AG10803 (cell line): Measurements from ENCODE around the gene PRKCH.
A peak's percentile ranks its signal among the peaks of the same experiment; 100 is the strongest.

ENCODE experiments used
- DNase-seq: peaks from one replicate; pipeline ENCODE4 v3.0.0; 2010; ENCODE audit warnings: low read depth
- H3K4me3 ChIP-seq: 2 replicates; pipeline ENCODE4 v1.5.1; 2011; ENCODE audit warnings: mild to moderate bottlenecking, low read length, control low read depth
- TF ChIP-seq, protein P1 (sequence below): conservative IDR thresholded peaks from 2 replicates; pipeline ENCODE4 v1.5.1; 2011; ENCODE audit warnings: mild to moderate bottlenecking, low read length, control low read depth, inconsistent platforms

Gene PRKCH

DNA sequence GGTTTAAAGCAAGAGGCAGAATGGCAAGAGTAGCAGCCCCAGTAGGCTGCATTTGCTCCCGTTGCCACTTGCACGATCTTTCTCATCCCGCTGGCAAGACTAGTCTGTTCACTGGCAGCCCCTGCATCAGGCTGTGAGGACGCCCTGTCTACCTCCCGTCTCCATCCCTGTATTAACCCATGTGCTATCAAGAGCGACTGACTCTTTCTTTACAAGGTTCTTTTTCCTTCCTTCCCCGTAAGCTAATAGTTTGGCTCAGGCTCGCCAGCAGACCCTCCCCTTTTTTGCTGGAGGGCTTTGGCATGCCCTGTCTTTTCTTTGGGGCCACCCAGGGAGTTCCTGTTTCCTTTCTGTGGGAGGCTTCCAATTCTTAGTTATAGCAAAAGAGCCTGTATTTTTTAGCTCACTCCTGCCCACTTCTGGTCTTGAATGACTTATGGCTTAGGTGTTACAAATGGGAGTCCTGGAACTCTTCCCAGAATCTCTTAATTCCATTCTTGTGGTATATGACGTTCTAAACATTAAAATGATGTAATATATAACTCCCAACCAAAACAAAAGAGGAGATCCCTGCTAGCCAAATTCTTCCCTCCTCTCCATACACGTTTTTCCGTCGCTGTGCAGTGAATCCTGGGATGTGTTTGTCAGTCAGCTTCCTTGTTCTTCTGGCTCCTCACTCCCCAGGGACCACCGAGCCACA is 149.0 kb downstream of the PRKCH start:
- H3K4me3 ChIP-seq, result no peak overlapping the region
- TF ChIP-seq, protein P1, sequence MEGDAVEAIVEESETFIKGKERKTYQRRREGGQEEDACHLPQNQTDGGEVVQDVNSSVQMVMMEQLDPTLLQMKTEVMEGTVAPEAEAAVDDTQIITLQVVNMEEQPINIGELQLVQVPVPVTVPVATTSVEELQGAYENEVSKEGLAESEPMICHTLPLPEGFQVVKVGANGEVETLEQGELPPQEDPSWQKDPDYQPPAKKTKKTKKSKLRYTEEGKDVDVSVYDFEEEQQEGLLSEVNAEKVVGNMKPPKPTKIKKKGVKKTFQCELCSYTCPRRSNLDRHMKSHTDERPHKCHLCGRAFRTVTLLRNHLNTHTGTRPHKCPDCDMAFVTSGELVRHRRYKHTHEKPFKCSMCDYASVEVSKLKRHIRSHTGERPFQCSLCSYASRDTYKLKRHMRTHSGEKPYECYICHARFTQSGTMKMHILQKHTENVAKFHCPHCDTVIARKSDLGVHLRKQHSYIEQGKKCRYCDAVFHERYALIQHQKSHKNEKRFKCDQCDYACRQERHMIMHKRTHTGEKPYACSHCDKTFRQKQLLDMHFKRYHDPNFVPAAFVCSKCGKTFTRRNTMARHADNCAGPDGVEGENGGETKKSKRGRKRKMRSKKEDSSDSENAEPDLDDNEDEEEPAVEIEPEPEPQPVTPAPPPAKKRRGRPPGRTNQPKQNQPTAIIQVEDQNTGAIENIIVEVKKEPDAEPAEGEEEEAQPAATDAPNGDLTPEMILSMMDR, result peak; percentile 28; the same call in 1 of the 2 replicates
- DNase-seq, result peak; percentile 96

GRCh38 chr14:61470961-61471293 is 149.5 kb downstream of the PRKCH start:
- no peak for DNase-seq
- TF ChIP-seq, protein P1, result no peak
- H3K4me3 ChIP-seq, result no peak overlapping the region

DNA sequence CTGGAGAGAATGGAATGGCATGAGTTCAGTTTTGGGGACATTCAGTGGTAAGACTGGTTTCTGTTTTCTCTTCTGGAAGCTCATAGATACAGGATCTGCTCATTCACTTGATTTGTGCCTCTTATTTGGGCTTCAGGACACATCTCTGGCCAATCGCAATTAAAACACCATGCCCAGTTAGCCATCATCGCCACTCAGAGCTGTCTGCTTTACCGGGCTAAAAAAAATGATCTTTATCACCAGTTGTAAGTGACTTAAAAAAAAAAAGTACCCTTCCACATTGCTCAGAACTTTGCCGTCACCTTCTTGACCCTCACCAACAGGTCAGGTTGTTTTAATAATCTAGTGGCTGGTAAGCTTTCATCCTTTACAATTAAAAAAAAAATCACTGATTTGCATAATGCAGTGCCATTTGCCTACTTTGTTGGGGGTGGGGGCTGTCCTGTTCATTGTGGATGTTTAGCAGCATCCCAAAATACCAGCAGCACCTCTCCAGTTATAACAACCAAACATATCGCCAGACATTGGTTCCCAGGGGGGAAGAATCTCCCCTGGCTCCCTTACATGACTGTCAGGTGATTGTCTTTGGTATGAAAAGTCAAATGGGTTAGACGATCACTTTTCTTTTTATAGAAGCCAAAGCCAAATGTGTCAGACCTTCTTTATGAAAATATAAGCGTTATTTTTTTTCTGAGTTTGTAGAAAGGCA is 150.1 kb downstream of the PRKCH start:
- TF ChIP-seq, protein P1, result no peak
- no peak for DNase-seq
- peak overlapping the region; percentile 66 for H3K4me3 ChIP-seq

GRCh38 chr14:61472011-61472672 is 150.8 kb downstream of the PRKCH start:
- TF ChIP-seq, protein P1, result no peak
- peak; percentile 98 for DNase-seq
- peak overlapping the region; percentile 66 for H3K4me3 ChIP-seq

- H3K4me3 ChIP-seq, result no peak overlapping the region
- no peak for DNase-seq
- TF ChIP-seq, protein P1, result no peak
Observed at GRCh38 chr14:61472801-61473376, 151.5 kb downstream of the PRKCH start.

DNA sequence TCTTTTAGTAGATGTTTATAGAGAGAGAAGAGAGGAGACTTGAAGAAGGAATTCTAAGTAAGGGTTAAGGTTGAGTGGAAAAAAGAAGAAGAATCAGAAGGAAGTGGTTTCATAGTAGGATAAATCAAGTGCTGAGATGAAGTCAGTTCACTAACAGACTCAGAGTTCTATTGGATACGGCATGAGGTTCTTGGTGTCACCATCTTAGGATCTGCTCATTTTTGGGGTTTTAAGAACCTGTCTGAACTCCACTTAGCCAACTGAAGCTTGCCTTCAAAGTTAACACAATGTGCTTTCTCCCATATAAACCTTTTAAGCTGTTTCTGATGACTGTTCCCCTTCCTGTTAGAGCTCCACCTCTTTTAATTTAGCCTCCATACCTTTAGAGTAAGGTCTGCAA is 152.6 kb downstream of the PRKCH start:
- no peak for DNase-seq
- no peak overlapping the region for H3K4me3 ChIP-seq
- TF ChIP-seq, protein P1, result no peak
